Mucosa of stomach (tissue), 1 donor: ENCODE measurements around the gene PKP3.

Source experiments
- H3K27me3 ChIP-seq: one replicate; pipeline ENCODE4 v1.7.0; 2013; ENCODE audit warnings: mild to moderate bottlenecking, low read length; ENCODE audit not compliant: control insufficient read depth, insufficient read depth
- H3K36me3 ChIP-seq: one replicate; pipeline ENCODE4 v1.7.0; 2013; ENCODE audit warnings: low read length; ENCODE audit not compliant: control insufficient read depth, insufficient read depth
- H3K4me1 ChIP-seq: one replicate; pipeline ENCODE4 v1.7.0; 2013; ENCODE audit warnings: mild to moderate bottlenecking, low read length; ENCODE audit not compliant: control insufficient read depth, insufficient read depth
- H3K4me3 ChIP-seq: one replicate; pipeline ENCODE4 v1.7.0; 2013; ENCODE audit warnings: low read length
- H3K9ac ChIP-seq: one replicate; pipeline ENCODE4 v1.7.0; 2013; ENCODE audit warnings: mild to moderate bottlenecking, low read length, moderate library complexity
- H3K9me3 ChIP-seq: one replicate; pipeline ENCODE4 v1.7.0; 2013; ENCODE audit warnings: mild to moderate bottlenecking, low read length, moderate library complexity; ENCODE audit not compliant: control insufficient read depth
- donor health status: Pancreatic carcinoma.

The PKP3 gene

GRCh38 chr11:367956-368413, 26.0 kb upstream of the PKP3 start:
- H3K36me3 ChIP-seq, result no peaks in the 10 kb centered on the region
- H3K9me3 ChIP-seq, result no peaks in the 10 kb centered on the region
- H3K4me1 ChIP-seq, result peaks cover 7% of the 10 kb centered on the region
- no peak overlapping the region for H3K4me3 ChIP-seq
- H3K27me3 ChIP-seq, result peaks cover 43% of the 10 kb centered on the region
- no peak overlapping the region for H3K9ac ChIP-seq

DNA sequence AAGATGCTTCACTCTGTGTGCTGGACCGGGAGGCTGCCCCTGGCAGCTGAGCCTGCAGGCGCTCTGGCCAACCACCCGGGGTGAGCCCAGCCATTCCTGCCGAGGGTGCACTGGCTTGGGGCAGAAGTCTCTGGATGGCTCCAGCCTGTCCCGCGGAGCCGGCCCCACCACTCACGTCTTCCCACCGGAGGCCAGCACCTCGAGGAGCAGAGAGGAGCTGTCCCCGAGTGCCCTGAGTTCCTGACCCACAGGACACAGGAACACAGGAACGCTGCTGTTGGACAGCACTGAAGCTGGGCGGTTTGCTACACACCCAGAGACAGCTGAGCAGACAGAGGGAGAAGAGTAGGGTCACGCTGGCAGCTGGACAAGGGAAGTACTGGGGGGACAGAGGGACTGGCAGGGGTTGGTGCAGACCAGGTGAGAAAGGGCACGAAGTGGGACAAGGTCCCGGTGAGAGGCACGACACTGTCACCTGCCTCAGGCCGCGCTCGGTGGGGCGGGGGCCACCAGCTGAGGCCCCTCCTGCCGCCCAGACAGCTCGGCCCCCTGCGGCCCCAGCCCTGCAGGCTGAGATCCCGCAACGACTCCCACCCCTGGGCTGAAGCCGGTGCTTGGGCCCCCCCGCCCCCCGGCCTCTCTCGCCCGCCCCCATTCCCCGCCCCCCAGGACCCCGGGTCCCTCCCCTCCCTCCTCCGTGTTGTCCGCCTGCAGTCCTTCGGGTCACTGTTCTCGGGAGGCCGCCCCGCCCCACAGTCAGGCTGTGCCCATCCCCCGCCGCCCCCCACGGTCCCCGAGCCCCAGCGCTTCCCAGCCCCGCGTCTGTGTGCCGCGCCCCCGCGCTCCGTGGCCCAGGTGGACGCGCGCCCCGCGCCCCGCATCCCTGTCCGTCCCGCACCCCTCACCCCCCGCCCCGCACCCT, 25.3 kb upstream of the PKP3 start:
- Histone ChIP-seq H3K36me3 (no peaks in the 10 kb centered on the region), H3K27me3 (peaks cover 42% of the 10 kb centered on the region), H3K9me3 (no peaks in the 10 kb centered on the region), H3K9ac (no peak overlapping the region), H3K4me3 (no peak overlapping the region), H3K4me1 (peaks cover 7% of the 10 kb centered on the region)

GRCh38 chr11:369336-370018, 24.5 kb upstream of the PKP3 start, which contains the start of gene B4GALNT4:
B4GALNT4 (plus strand) TSS chr11:369499; CDS start chr11:369804, 305 bp downstream.
- peaks cover 3% of the 10 kb centered on the region for H3K4me1 ChIP-seq
- no peaks in the 10 kb centered on the region for H3K9me3 ChIP-seq
- H3K4me3 ChIP-seq, result no peak within 1 kb of the TSS
- H3K36me3 ChIP-seq, result no peaks in the 10 kb centered on the region
- peaks cover 39% of the 10 kb centered on the region for H3K27me3 ChIP-seq
- no peak within 1 kb of the TSS for H3K9ac ChIP-seq

DNA sequence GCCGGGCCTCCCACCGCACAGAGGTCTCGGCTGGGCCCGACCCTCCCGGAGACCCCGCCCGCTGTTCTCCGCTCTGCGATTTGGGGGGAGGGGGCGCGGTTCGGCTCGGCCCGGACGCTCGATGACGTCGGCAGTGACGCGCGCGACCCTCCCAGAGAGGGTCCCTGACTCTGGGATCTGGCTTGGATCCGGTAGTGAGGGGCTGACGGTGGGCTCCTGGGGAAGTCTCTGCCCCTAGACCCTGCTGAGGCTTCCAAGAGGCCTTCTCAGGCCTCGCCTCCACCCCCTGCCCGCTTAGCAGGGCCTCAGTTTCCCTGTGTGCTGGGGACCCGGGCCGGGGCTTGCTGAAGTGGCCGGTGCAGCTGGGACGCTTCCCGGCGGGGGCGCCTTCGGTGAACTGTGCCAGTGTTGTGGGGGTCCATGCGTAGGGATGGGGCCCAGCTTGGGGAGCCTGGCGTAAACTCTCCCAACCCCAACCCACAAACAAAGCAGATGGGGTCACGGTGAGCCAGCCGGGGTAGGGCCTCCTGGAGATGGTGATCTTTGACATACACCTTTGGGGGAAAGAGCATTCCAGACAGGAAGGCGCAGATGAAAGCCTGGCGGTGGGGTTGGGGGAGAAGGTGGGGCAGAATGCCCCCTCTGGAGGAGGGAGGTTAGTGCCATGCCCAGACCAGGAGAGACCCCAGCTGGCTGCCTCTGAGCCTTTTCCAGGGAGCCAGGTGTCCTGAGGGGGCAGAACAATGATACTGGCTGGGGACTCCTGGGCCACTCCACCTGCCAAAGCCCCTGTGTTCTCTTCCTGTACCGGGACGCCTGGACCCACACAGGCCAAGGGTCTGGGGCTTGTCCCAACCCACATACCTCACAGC, 23.7 kb upstream of the PKP3 start:
- Histone ChIP-seq H3K9me3 (no peaks in the 10 kb centered on the region), H3K9ac (no peak overlapping the region), H3K4me1 (no peaks in the 10 kb centered on the region), H3K27me3 (peaks cover 34% of the 10 kb centered on the region), H3K36me3 (no peaks in the 10 kb centered on the region), H3K4me3 (no peak overlapping the region)

GRCh38 chr11:371051-371450, 23.0 kb upstream of the PKP3 start:
- peaks cover 34% of the 10 kb centered on the region for H3K27me3 ChIP-seq
- H3K9me3 ChIP-seq, result no peaks in the 10 kb centered on the region
- H3K9ac ChIP-seq, result no peak overlapping the region
- H3K4me3 ChIP-seq, result no peak overlapping the region
- no peaks in the 10 kb centered on the region for H3K4me1 ChIP-seq
- H3K36me3 ChIP-seq, result no peaks in the 10 kb centered on the region

GRCh38 chr11:371716-372590, 22.1 kb upstream of the PKP3 start:
- no peaks in the 10 kb centered on the region for H3K4me1 ChIP-seq
- H3K9me3 ChIP-seq, result no peaks in the 10 kb centered on the region
- no peaks in the 10 kb centered on the region for H3K36me3 ChIP-seq
- H3K27me3 ChIP-seq, result peaks cover 34% of the 10 kb centered on the region
- no peak overlapping the region for H3K4me3 ChIP-seq
- no peak overlapping the region for H3K9ac ChIP-seq

DNA sequence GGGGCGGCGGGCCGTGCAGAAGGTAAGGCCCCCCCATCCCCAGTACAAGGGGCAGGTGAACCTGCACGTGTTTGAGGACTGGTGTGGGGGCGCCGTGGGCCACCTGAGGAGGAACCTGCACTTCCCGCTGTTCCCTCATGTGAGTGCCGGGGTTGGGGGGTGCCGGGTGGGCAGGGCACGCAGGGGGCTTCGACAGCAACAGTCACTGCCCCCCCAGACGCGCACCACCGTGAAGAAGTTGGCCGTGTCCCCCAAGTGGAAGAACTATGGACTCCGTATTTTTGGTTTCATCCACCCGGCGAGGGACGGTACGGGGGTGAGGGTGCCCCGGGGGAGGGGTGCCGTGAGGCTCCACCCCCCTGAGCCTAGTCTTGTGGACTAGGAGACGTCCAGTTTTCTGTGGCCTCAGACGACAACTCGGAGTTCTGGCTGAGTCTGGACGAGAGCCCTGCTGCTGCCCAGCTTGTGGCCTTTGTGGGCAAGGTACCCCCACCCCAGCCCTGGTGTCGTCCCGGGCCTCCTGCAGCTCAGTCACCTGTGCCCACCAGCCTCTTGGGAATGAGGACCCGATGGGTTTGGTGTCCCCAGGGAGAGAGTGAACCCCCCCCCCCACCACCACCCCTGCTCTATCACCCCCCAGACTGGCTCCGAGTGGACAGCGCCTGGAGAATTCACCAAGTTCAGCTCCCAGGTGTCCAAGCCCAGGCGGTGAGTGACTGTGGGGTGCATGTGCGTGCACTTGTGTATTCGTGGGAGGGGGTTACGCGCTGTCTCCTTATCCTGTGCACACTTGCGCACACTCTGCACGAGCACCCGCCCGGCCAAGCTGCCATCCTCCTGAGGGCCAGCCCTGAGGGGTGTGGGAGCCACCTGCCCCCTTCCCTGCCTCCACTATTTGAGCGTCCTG, 20.9 kb upstream of the PKP3 start:
- Histone ChIP-seq H3K9me3 (no peaks in the 10 kb centered on the region), H3K4me3 (no peak overlapping the region), H3K36me3 (no peaks in the 10 kb centered on the region), H3K27me3 (peaks cover 28% of the 10 kb centered on the region), H3K9ac (no peak overlapping the region), H3K4me1 (no peaks in the 10 kb centered on the region)

DNA sequence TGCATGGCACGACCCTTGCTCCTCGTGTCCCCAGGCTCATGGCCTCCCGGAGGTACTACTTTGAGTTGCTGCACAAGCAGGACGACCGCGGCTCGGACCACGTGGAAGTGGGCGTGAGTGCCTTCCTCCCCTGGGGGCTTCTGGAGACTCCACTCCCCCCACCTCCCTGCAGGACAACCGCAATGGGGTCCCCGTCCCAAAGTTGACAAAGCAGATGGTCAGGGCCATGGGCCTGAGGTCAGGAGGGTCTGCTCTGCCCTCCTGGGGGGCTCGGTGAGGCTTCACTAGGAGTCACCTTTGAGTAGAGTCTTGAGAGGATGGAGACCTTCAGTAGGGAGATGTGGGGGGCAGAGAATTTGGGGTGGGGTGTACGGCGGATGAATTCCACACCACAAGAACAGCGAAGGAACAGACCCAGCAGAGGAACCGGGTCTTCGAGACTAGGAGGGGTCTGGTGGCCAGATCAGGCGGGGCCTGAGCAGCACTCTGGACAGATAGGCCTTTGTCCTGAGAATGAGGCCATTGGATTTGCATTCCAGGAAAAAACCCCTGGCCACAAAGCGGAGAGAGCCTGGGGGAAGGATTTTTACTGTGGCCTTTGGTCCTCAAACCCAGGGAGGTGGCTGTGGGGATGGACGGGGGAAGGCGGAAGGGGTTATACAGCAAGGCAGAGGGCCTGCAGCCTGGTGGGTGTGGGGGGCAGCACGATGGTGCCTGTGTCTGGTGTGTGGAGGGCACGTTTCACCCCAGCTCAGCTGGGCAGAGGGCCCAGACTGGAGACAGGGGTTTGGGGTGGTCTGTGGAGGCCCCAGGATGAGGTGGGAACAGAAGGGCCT, 20.1 kb upstream of the PKP3 start:
- H3K9me3 ChIP-seq, result no peaks in the 10 kb centered on the region
- H3K4me1 ChIP-seq, result no peaks in the 10 kb centered on the region
- no peak overlapping the region for H3K4me3 ChIP-seq
- H3K36me3 ChIP-seq, result no peaks in the 10 kb centered on the region
- peaks cover 21% of the 10 kb centered on the region for H3K27me3 ChIP-seq
- H3K9ac ChIP-seq, result no peak overlapping the region

GRCh38 chr11:375065-376025, 18.7 kb upstream of the PKP3 start:
- Histone ChIP-seq H3K9ac (no peak overlapping the region), H3K27me3 (peaks cover 17% of the 10 kb centered on the region), H3K4me1 (no peaks in the 10 kb centered on the region), H3K36me3 (no peaks in the 10 kb centered on the region), H3K4me3 (no peak overlapping the region), H3K9me3 (no peaks in the 10 kb centered on the region)
